Calu3 (cell line): Measurements from ENCODE around the gene SLCO3A1. TPM values are rescaled to one million over a fixed set of nuclear protein-coding genes. Genes with fewer than 3 reads are reported as not detected.
A peak's percentile ranks its signal among the peaks of the same experiment; 100 is the strongest.

Experiments
- BruUV-seq: library from RNA; stranded (reverse); fragments of 400-500 nt; replicated peaks from 2 replicates; lab custom pipeline; 2021; lab: Mats Ljungman, UMichigan
- CTCF ChIA-PET: fragments of 300-600 bp; sonication (Branson Sonifier 250); formaldehyde crosslinking; loops from one replicate; lab custom pipeline; 2022; ENCODE audit warnings: antibody characterized with exemption; lab: Charles Lee
- DNase-seq: peaks from one replicate; pipeline ENCODE4 v3.0.0; 2022
- H3K27ac Mint-ChIP-seq: one replicate; pipeline ENCODE4 v1.8.0; 2022; ENCODE audit warnings: mixed read lengths; ENCODE audit not compliant: unreplicated experiment
- H3K27me3 Mint-ChIP-seq: one replicate; pipeline ENCODE4 v1.8.0; 2022; ENCODE audit warnings: mixed read lengths; ENCODE audit not compliant: unreplicated experiment
- H3K36me3 Mint-ChIP-seq: one replicate; pipeline ENCODE4 v1.8.0; 2022; ENCODE audit warnings: mild to moderate bottlenecking, moderate library complexity, mixed read lengths; ENCODE audit not compliant: insufficient read depth, unreplicated experiment
- H3K4me1 Mint-ChIP-seq: one replicate; pipeline ENCODE4 v1.8.0; 2022; ENCODE audit warnings: mild to moderate bottlenecking, low read depth, mixed read lengths; ENCODE audit not compliant: unreplicated experiment
- H3K4me3 Mint-ChIP-seq: one replicate; pipeline ENCODE4 v1.8.0; 2022; ENCODE audit warnings: mild to moderate bottlenecking, low read depth, moderate library complexity, mixed read lengths; ENCODE audit not compliant: unreplicated experiment
- H3K9me3 Mint-ChIP-seq: one replicate; pipeline ENCODE4 v1.8.0; 2022; ENCODE audit warnings: low read depth, mixed read lengths; ENCODE audit not compliant: unreplicated experiment
- CTCF ChIP-seq: fragments of 200-600 bp; IDR thresholded peaks from one replicate; pipeline ENCODE4 v1.8.0; 2022; ENCODE audit warnings: antibody characterized with exemption; ENCODE audit not compliant: unreplicated experiment
- intact Hi-C: fragments of 100-400 bp; cut with micrococcal nuclease; formaldehyde crosslinking; loops from one replicate; pipeline ENCODE4 v1.10.0; 2022; ENCODE audit not compliant: unreplicated experiment
- total RNA-seq: library from RNA; stranded (reverse); gene quantifications from 2 replicates; pipeline ENCODE4 v1.2.3, GENCODE V29; 2022

The SLCO3A1 gene
- total RNA-seq, 1 experiment from 2014 or later = 65.9 TPM

GRCh38 chr15:91941871-91942658, 88.6 kb downstream of the SLCO3A1 start:
- TF ChIP-seq CTCF = no peak
- CTCF ChIA-PET = interaction anchor here (0.6 to 2.7 kb wide), 16 partner anchors 18 to 671 kb away, joined by 3 to 53 read pairs (median 4); partner anchors contain the start of gene SLCO3A1
- peak overlapping the region; percentile 72 for H3K4me3 Mint-ChIP-seq
- no peaks in the 10 kb centered on the region for H3K9me3 Mint-ChIP-seq
- TSS peak; percentile 65 for BruUV-seq
- peak; percentile 36 for DNase-seq
- H3K36me3 Mint-ChIP-seq = peaks cover 50% of the 10 kb centered on the region
- peaks cover 89% of the 10 kb centered on the region for H3K4me1 Mint-ChIP-seq
- H3K27ac Mint-ChIP-seq = peak overlapping the region; percentile 90
- H3K27me3 Mint-ChIP-seq = no peaks in the 10 kb centered on the region
- intact Hi-C loops = loop anchor here (1.0 to 10.0 kb wide), 8 partner anchors 75 to 640 kb away; no protein-coding TSS in a partner anchor

- Mint-ChIP-seq H3K9me3 (no peaks in the 10 kb centered on the region), H3K4me3 (peak overlapping the region; percentile 72), H3K27me3 (no peaks in the 10 kb centered on the region), H3K4me1 (peaks cover 97% of the 10 kb centered on the region), H3K27ac (peak overlapping the region; percentile 90), H3K36me3 (peaks cover 53% of the 10 kb centered on the region)
- BruUV-seq = no TSS peak
- CTCF ChIA-PET = interaction anchor here (0.6 to 2.7 kb wide), 8 partner anchors 21 to 237 kb away, joined by 3 to 53 read pairs (median 8); partner anchors contain the start of gene SLCO3A1
- DNase-seq = peak; percentile 88
- no peak for TF ChIP-seq CTCF
- intact Hi-C loops = loop anchor here (1.0 to 10.0 kb wide), 8 partner anchors 76 to 641 kb away; no protein-coding TSS in a partner anchor
Measured at GRCh38 chr15:91942720-91943394, 89.3 kb downstream of the SLCO3A1 start.

GRCh38 chr15:91944331-91944730, 90.8 kb downstream of the SLCO3A1 start:
- CTCF ChIA-PET = interaction anchor here (1.2 kb wide), 2 partner anchors 77 to 126 kb away, joined by 3 to 5 read pairs; no protein-coding TSS in a partner anchor
- no TSS peak for BruUV-seq
- H3K4me1 Mint-ChIP-seq = peaks cover 100% of the 10 kb centered on the region
- peaks cover 55% of the 10 kb centered on the region for H3K36me3 Mint-ChIP-seq
- no peaks in the 10 kb centered on the region for H3K9me3 Mint-ChIP-seq
- no peak for DNase-seq
- H3K4me3 Mint-ChIP-seq = peak overlapping the region; percentile 14
- intact Hi-C loops = loop anchor here (5.0 to 10.0 kb wide), 5 partner anchors 237 to 642 kb away; no protein-coding TSS in a partner anchor
- H3K27me3 Mint-ChIP-seq = no peaks in the 10 kb centered on the region
- TF ChIP-seq CTCF = no peak
- H3K27ac Mint-ChIP-seq = peak overlapping the region; percentile 90

GRCh38 chr15:91945385-91945784, 91.9 kb downstream of the SLCO3A1 start:
- no TSS peak for BruUV-seq
- intact Hi-C loops = loop anchor here (10.0 kb wide), 3 partner anchors 381 to 471 kb away; no protein-coding TSS in a partner anchor
- CTCF ChIA-PET = no interaction called here
- Mint-ChIP-seq H3K4me3 (no peak overlapping the region), H3K36me3 (peaks cover 49% of the 10 kb centered on the region), H3K27me3 (no peaks in the 10 kb centered on the region), H3K9me3 (no peaks in the 10 kb centered on the region), H3K27ac (peak overlapping the region; percentile 90), H3K4me1 (peaks cover 100% of the 10 kb centered on the region)
- DNase-seq = no peak
- TF ChIP-seq CTCF = no peak
